H9 (cell line): ENCODE results near the gene PON2. TPM values are rescaled to one million over a fixed set of nuclear protein-coding genes. Genes with fewer than 3 reads are reported as not detected.

Source experiments
- DNase-seq: peaks from one replicate; pipeline ENCODE4 v3.0.0-alpha.2; 2017
- H2AFZ ChIP-seq: one replicate; pipeline ENCODE4 v1.6.1; 2013; ENCODE audit warnings: mild to moderate bottlenecking, low read length, control low read depth, moderate library complexity
- H2AK5ac ChIP-seq: 2 replicates; pipeline ENCODE4 v1.6.1; 2013; ENCODE audit warnings: low read length, control low read depth, mixed read lengths; ENCODE audit not compliant: insufficient read length
- H2BK120ac ChIP-seq: one replicate; pipeline ENCODE4 v1.6.1; 2013; ENCODE audit warnings: low read depth, mild to moderate bottlenecking, low read length, control low read depth, inconsistent platforms; ENCODE audit not compliant: poor library complexity, severe bottlenecking
- H2BK12ac ChIP-seq: 2 replicates; pipeline ENCODE4 v1.6.1; 2013; ENCODE audit warnings: low read length, control low read depth, mixed read lengths, low read depth; ENCODE audit not compliant: insufficient read length
- H2BK15ac ChIP-seq: 2 replicates; pipeline ENCODE4 v1.6.1; 2013; ENCODE audit warnings: low read depth, low read length, control low read depth
- H2BK20ac ChIP-seq: one replicate; pipeline ENCODE4 v1.6.1; 2013; ENCODE audit warnings: low read depth, mild to moderate bottlenecking, low read length, control low read depth, inconsistent platforms; ENCODE audit not compliant: poor library complexity, severe bottlenecking
- H2BK5ac ChIP-seq: 2 replicates; pipeline ENCODE4 v1.6.1; 2013; ENCODE audit warnings: low read length, control low read depth, mixed read lengths; ENCODE audit not compliant: insufficient read length
- H3K14ac ChIP-seq: 2 replicates; pipeline ENCODE4 v1.6.1; 2013; ENCODE audit warnings: low read length, control low read depth; ENCODE audit not compliant: insufficient read depth
- H3K18ac ChIP-seq: 2 replicates; pipeline ENCODE4 v1.6.1; 2013; ENCODE audit warnings: low read depth, mild to moderate bottlenecking, mixed read lengths, low read length, control low read depth; ENCODE audit not compliant: insufficient read length
- H3K23ac ChIP-seq: 2 replicates; pipeline ENCODE4 v1.6.1; 2013; ENCODE audit warnings: low read length, control low read depth, mixed read lengths, low read depth; ENCODE audit not compliant: insufficient read length
- H3K23me2 ChIP-seq: 2 replicates; pipeline ENCODE4 v1.6.1; 2013; ENCODE audit warnings: low read depth, mild to moderate bottlenecking, mixed read lengths, low read length, control low read depth; ENCODE audit not compliant: insufficient read length, poor library complexity, severe bottlenecking
- H3K27ac ChIP-seq: 2 replicates; pipeline ENCODE4 v1.5.1; 2013; ENCODE audit warnings: low read length, control low read depth, mixed read lengths, low read depth; ENCODE audit not compliant: insufficient read length
- H3K27me3 ChIP-seq: 2 replicates; pipeline ENCODE4 v1.6.1; 2013; ENCODE audit warnings: low read length, control low read depth, inconsistent platforms; ENCODE audit not compliant: insufficient read depth
- H3K4ac ChIP-seq: 2 replicates; pipeline ENCODE4 v1.6.1; 2013; ENCODE audit warnings: low read depth, mild to moderate bottlenecking, control low read depth, inconsistent platforms, low read length, moderate library complexity
- H3K4me1 ChIP-seq: 2 replicates; pipeline ENCODE4 v1.6.1; 2013; ENCODE audit warnings: low read length, control low read depth, inconsistent platforms; ENCODE audit not compliant: insufficient read depth
- H3K4me2 ChIP-seq: 2 replicates; pipeline ENCODE4 v1.6.1; 2013; ENCODE audit warnings: low read length, control low read depth, mixed read lengths; ENCODE audit not compliant: insufficient read length, insufficient read depth
- H3K56ac ChIP-seq: 2 replicates; pipeline ENCODE4 v1.6.1; 2013; ENCODE audit warnings: low read depth, mild to moderate bottlenecking, mixed read lengths, low read length, control low read depth; ENCODE audit not compliant: insufficient read length
- H3K79me1 ChIP-seq: 2 replicates; pipeline ENCODE4 v1.6.1; 2013; ENCODE audit warnings: low read depth, mild to moderate bottlenecking, moderate library complexity, low read length, control low read depth, inconsistent platforms; ENCODE audit not compliant: insufficient read depth, poor library complexity, severe bottlenecking
- H3K79me2 ChIP-seq: 2 replicates; pipeline ENCODE4 v1.6.1; 2013; ENCODE audit warnings: low read length, control low read depth, inconsistent platforms; ENCODE audit not compliant: insufficient read depth
- H3K9ac ChIP-seq: 2 replicates; pipeline ENCODE4 v1.6.1; 2013; ENCODE audit warnings: low read length, control low read depth, mixed read lengths; ENCODE audit not compliant: insufficient read length; ENCODE audit errors: extremely low read depth
- H3K9me3 ChIP-seq: one replicate; pipeline ENCODE4 v1.6.1; 2013; ENCODE audit warnings: low read depth, low read length, inconsistent platforms; ENCODE audit not compliant: control insufficient read depth
- H3T11ph ChIP-seq: one replicate; pipeline ENCODE4 v1.6.1; 2013; ENCODE audit warnings: mild to moderate bottlenecking, low read length, control low read depth, inconsistent platforms
- H4K20me1 ChIP-seq: one replicate; pipeline ENCODE4 v1.6.1; 2013; ENCODE audit not compliant: control insufficient read depth, insufficient read length, insufficient read depth
- H4K5ac ChIP-seq: 2 replicates; pipeline ENCODE4 v1.6.1; 2013; ENCODE audit warnings: low read depth, mild to moderate bottlenecking, mixed read lengths, low read length, control low read depth; ENCODE audit not compliant: insufficient read length
- H4K8ac ChIP-seq: replicated peaks from 2 replicates; pipeline ENCODE4 v1.6.1; 2013; ENCODE audit warnings: low read length, control low read depth, mixed read lengths, low read depth; ENCODE audit not compliant: insufficient read length
- H4K91ac ChIP-seq: 2 replicates; pipeline ENCODE4 v1.6.1; 2013; ENCODE audit warnings: low read depth, mild to moderate bottlenecking, moderate library complexity, mixed read lengths, low read length, control low read depth; ENCODE audit not compliant: insufficient read length
- H3K27ac Mint-ChIP-seq, 3 experiments: 2 replicates in 2 of 3; 3 replicates in 1 of 3; pipeline ENCODE4 v1.8.0; 2020 to 2021; ENCODE audit warnings: mixed read lengths in 3 of 3, mild to moderate bottlenecking in 1 of 3, moderate library complexity in 1 of 3
- H3K27me3 Mint-ChIP-seq: 2 replicates; pipeline ENCODE4 v1.8.0; 2021; ENCODE audit warnings: low read depth, mild to moderate bottlenecking, moderate library complexity, mixed read lengths
- H3K36me3 Mint-ChIP-seq, 3 experiments: 2 replicates in 2 of 3; 3 replicates in 1 of 3; pipeline ENCODE4 v1.8.0; 2020 to 2021; ENCODE audit warnings: low read depth in 3 of 3, mixed read lengths in 3 of 3; ENCODE audit not compliant: insufficient read depth in 1 of 3
- H3K4me1 Mint-ChIP-seq, 2 experiments: 2 replicates each; pipeline ENCODE4 v1.8.0; 2020; ENCODE audit warnings: mixed read lengths in 2 of 2
- H3K4me3 Mint-ChIP-seq, 2 experiments: 2 replicates in 1 of 2; 3 replicates in 1 of 2; pipeline ENCODE4 v1.8.0; 2020 to 2021; ENCODE audit warnings: mild to moderate bottlenecking in 2 of 2, mixed read lengths in 2 of 2, moderate library complexity in 1 of 2
- H3K9me3 Mint-ChIP-seq, 2 experiments: 2 replicates in 1 of 2; 3 replicates in 1 of 2; pipeline ENCODE4 v1.8.0; 2020; ENCODE audit warnings: mild to moderate bottlenecking in 2 of 2, mixed read lengths in 2 of 2, moderate library complexity in 1 of 2
- CTCF ChIP-seq: fragments of 200-600 bp; sonication (generic); conservative IDR thresholded peaks from 3 replicates; pipeline ENCODE4 v1.8.0; 2021; ENCODE audit warnings: antibody characterized with exemption, mild to moderate bottlenecking
- total RNA-seq: library from RNA; stranded (reverse); gene quantifications from 2 replicates; pipeline ENCODE4 v1.2.1, GENCODE V29; 2021

PON2 gene
- total RNA-seq, 1 experiment from 2014 or later = 26.7 TPM

- Histone ChIP-seq H2BK5ac (no peak overlapping the region), H4K5ac (no peak overlapping the region), H3K79me1 (no peaks in the 10 kb centered on the region), H2BK120ac (no peak overlapping the region), H3K4me2 (no peak overlapping the region), H3K79me2 (no peaks in the 10 kb centered on the region), H3K27ac (no peak overlapping the region), H2BK20ac (no peak overlapping the region), H2AK5ac (no peak overlapping the region), H2AFZ (no peak overlapping the region), H3K14ac (no peak overlapping the region), H4K20me1 (no peaks in the 10 kb centered on the region), H3K56ac (no peak overlapping the region), H2BK15ac (no peak overlapping the region), H4K8ac (no peak overlapping the region), H2BK12ac (no peak overlapping the region), H3K23ac (no peak overlapping the region), H3K27me3 (no peaks in the 10 kb centered on the region), H4K91ac (no peak overlapping the region), H3T11ph (no peak overlapping the region), H3K4me1 (no peaks in the 10 kb centered on the region), H3K9ac (no peak overlapping the region), H3K18ac (no peak overlapping the region), H3K23me2 (no peaks in the 10 kb centered on the region), H3K4ac (no peak overlapping the region), H3K9me3 (peaks cover 11% of the 10 kb centered on the region)
- no peak for TF ChIP-seq CTCF
- H3K4me3 Mint-ChIP-seq = no peak overlapping the region
- DNase-seq = no peak
- H3K27ac Mint-ChIP-seq = no peak overlapping the region
- peaks cover 3% of the 10 kb centered on the region; the same call in 1 of the 2 replicates for H3K27me3 Mint-ChIP-seq
- peaks cover 0 to 2% of the 10 kb centered on the region in 2 experiments; a peak in 2 of 4 replicates for H3K4me1 Mint-ChIP-seq
- peaks cover 31 to 34% of the 10 kb centered on the region in 2 experiments for H3K9me3 Mint-ChIP-seq
- H3K36me3 Mint-ChIP-seq = peaks cover 5 to 41% (median 8%) of the 10 kb centered on the region in 3 experiments; a peak in 6 of 7 replicates
Observed at GRCh38 chr7:95457947-95458346, 23.1 kb upstream of the PON2 start.
